ENCODE data around the gene EXOC1.
"Not testable (repeated sequence)": the region's sequence is repeated elsewhere in the genome, so short reads cannot be mapped to it uniquely, and the experiment has no call there.

Gene EXOC1

DNA sequence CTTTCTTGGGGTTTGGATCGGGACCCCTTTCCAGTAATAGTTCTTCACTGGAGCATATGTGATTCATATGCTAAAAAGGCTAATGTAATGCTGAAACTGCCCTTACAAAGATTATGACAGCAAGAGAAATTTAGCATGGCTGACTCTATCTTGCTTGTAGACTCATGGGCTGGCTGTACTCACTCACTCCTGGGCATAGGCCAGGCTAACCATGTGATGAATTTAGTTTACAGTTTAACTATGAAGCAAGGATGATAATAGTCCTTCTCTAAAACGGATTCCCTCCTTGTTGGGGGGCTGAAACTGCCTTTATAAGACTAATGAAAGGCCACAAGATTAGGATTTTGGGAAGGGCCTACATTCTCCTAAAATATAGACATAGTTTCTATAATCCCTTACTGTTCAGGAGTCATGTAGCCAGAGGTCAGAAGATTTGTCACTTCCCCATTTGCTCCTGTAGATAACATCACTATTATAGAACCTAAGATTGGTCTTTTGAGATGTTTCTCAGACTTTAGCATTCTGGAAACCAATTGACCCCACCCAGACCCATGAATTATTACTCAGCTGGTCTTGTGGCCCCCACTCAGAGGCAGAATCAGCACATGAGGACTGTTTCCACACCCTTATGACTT is 74.5 kb downstream of the EXOC1 start:
- no peak for DNase-seq (ENCODE audit: low read depth, low spot score)
- no peak overlapping the region for H3K4me3 ChIP-seq (ENCODE audit: low read depth, low read length)
- TF ChIP-seq, protein P1, sequence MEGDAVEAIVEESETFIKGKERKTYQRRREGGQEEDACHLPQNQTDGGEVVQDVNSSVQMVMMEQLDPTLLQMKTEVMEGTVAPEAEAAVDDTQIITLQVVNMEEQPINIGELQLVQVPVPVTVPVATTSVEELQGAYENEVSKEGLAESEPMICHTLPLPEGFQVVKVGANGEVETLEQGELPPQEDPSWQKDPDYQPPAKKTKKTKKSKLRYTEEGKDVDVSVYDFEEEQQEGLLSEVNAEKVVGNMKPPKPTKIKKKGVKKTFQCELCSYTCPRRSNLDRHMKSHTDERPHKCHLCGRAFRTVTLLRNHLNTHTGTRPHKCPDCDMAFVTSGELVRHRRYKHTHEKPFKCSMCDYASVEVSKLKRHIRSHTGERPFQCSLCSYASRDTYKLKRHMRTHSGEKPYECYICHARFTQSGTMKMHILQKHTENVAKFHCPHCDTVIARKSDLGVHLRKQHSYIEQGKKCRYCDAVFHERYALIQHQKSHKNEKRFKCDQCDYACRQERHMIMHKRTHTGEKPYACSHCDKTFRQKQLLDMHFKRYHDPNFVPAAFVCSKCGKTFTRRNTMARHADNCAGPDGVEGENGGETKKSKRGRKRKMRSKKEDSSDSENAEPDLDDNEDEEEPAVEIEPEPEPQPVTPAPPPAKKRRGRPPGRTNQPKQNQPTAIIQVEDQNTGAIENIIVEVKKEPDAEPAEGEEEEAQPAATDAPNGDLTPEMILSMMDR (IDR thresholded peaks at IDR 0.05; ENCODE audit: low read depth, low read length) = no peak
- in situ Hi-C loops (cut with HindIII; ENCODE audit: low sequenced_read_pairs) = no loop called here

- in situ Hi-C loops (cut with HindIII; ENCODE audit: low sequenced_read_pairs) = no loop called here
- TF ChIP-seq, protein P1 (IDR thresholded peaks at IDR 0.05; ENCODE audit: low read depth, low read length) = no peak
- no peak overlapping the region for H3K4me3 ChIP-seq (ENCODE audit: low read depth, low read length)
- DNase-seq (ENCODE audit: low read depth, low spot score) = no peak
Observed at GRCh38 chr4:55928846-55929245, 75.4 kb downstream of the EXOC1 start.

DNA sequence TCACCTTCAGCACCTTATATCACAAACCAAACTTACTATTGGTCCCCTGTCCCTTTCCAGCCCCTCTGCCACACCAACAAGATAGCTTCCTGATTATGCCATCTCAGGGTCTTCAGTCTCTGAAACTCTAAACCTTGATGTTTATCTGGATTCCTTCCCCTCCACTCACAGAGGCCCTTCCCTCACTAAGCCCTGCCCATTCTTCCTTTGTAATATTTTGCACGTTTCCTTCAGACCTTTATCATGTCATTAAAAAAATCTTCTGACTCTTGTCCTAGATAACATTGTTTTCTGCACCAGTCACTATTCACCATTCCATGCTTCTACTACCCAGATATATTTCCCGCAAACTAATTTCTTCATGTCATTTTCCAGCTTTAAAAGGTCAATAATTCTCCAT is 77.6 kb downstream of the EXOC1 start:
- H3K4me3 ChIP-seq (ENCODE audit: low read depth, low read length) = no peak overlapping the region
- in situ Hi-C loops (cut with HindIII; ENCODE audit: low sequenced_read_pairs) = no loop called here
- TF ChIP-seq, protein P1 (IDR thresholded peaks at IDR 0.05; ENCODE audit: low read depth, low read length) = no peak
- DNase-seq (ENCODE audit: low read depth, low spot score) = no peak

DNA sequence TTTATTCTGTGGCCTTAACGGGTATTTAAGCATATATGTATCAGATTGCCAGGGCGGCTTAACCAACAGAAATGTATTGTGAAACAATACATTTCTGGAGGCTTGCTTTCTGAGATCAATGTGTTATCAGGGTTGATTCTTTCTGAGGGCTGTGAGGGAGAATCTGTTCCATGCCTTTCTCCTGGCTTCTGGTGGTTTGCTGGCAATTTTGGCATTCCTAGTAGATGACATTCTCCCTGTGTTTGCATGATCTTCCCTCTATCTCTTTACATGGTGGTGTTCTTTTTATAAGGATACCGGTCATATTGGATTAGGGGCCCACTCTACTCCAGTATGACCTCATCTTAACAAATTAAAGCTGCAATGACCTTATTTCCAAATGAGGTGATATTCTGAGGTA is 78.4 kb downstream of the EXOC1 start:
- H3K4me3 ChIP-seq (ENCODE audit: low read depth, low read length) = no peak overlapping the region
- no peak for DNase-seq (ENCODE audit: low read depth, low spot score)
- in situ Hi-C loops (cut with HindIII; ENCODE audit: low sequenced_read_pairs) = no loop called here
- TF ChIP-seq, protein P1 (IDR thresholded peaks at IDR 0.05; ENCODE audit: low read depth, low read length) = no peak

GRCh38 chr4:55932511-55932910 is 79.1 kb downstream of the EXOC1 start:
- in situ Hi-C loops (cut with HindIII; ENCODE audit: low sequenced_read_pairs) = no loop called here
- no peak for DNase-seq (ENCODE audit: low read depth, low spot score)
- H3K4me3 ChIP-seq (ENCODE audit: low read depth, low read length) = no peak overlapping the region
- TF ChIP-seq, protein P1 (IDR thresholded peaks at IDR 0.05; ENCODE audit: low read depth, low read length) = no peak

GRCh38 chr4:55933611-55934010 is 80.2 kb downstream of the EXOC1 start:
- no peak overlapping the region for H3K4me3 ChIP-seq (ENCODE audit: low read depth, low read length)
- in situ Hi-C loops (cut with HindIII; ENCODE audit: low sequenced_read_pairs) = no loop called here
- TF ChIP-seq, protein P1 (IDR thresholded peaks at IDR 0.05; ENCODE audit: low read depth, low read length) = no peak
- DNase-seq (ENCODE audit: low read depth, low spot score) = no peak

- DNase-seq (ENCODE audit: low read depth, low spot score); H3K4me3 ChIP-seq (ENCODE audit: low read depth, low read length); in situ Hi-C loops (cut with HindIII; ENCODE audit: low sequenced_read_pairs): not testable (repeated sequence)
Observed at GRCh38 chr4:55935907-55936306, 82.5 kb downstream of the EXOC1 start.

Measured in astrocyte of the spinal cord (primary cell).